Measurements from ENCODE around the gene SLC13A3.

SLC13A3 gene

GRCh38 chr20:46666818-46667515, 15.7 kb upstream of the SLC13A3 start:
- DNase-seq (ENCODE audit: low spot score) = no peak
- TF ChIP-seq CTCF (IDR thresholded peaks at IDR 0.05; ENCODE audit: extremely low read depth, insufficient read depth, missing control alignments) = no peak
- in situ Hi-C loops (cut with MboI; ENCODE audit: low pct_unique_long_range_greater_than_20kb, low sequenced_read_pairs, unreplicated experiment) = no loop called here

- TF ChIP-seq CTCF (IDR thresholded peaks at IDR 0.05; ENCODE audit: extremely low read depth, insufficient read depth, missing control alignments) = no peak
- in situ Hi-C loops (cut with MboI; ENCODE audit: low pct_unique_long_range_greater_than_20kb, low sequenced_read_pairs, unreplicated experiment) = no loop called here
These were observed 15.0 kb upstream of the SLC13A3 start for GRCh38 chr20:46666306-46666705.

GRCh38 chr20:46665602-46666001, 14.3 kb upstream of the SLC13A3 start:
- TF ChIP-seq CTCF (IDR thresholded peaks at IDR 0.05; ENCODE audit: extremely low read depth, insufficient read depth, missing control alignments) = no peak
- in situ Hi-C loops (cut with MboI; ENCODE audit: low pct_unique_long_range_greater_than_20kb, low sequenced_read_pairs, unreplicated experiment) = no loop called here
- no peak for DNase-seq (ENCODE audit: low spot score)

More at GRCh38 chr20:46666306-46666705, 15.0 kb upstream of the SLC13A3 start:
- no peak for DNase-seq (ENCODE audit: low spot score)

GRCh38 chr20:46663531-46663930, 12.3 kb upstream of the SLC13A3 start:
- TF ChIP-seq CTCF (IDR thresholded peaks at IDR 0.05; ENCODE audit: extremely low read depth, insufficient read depth, missing control alignments) = no peak
- DNase-seq (ENCODE audit: low spot score) = no peak
- in situ Hi-C loops (cut with MboI; ENCODE audit: low pct_unique_long_range_greater_than_20kb, low sequenced_read_pairs, unreplicated experiment) = no loop called here

- no peak for DNase-seq (ENCODE audit: low spot score)
- no peak for TF ChIP-seq CTCF (IDR thresholded peaks at IDR 0.05; ENCODE audit: extremely low read depth, insufficient read depth, missing control alignments)
- in situ Hi-C loops (cut with MboI; ENCODE audit: low pct_unique_long_range_greater_than_20kb, low sequenced_read_pairs, unreplicated experiment) = no loop called here
These were observed 10.4 kb upstream of the SLC13A3 start for GRCh38 chr20:46661659-46662058.

- DNase-seq (ENCODE audit: low spot score) = no peak
- TF ChIP-seq CTCF (IDR thresholded peaks at IDR 0.05; ENCODE audit: extremely low read depth, insufficient read depth, missing control alignments) = no peak
- in situ Hi-C loops (cut with MboI; ENCODE audit: low pct_unique_long_range_greater_than_20kb, low sequenced_read_pairs, unreplicated experiment) = no loop called here
These were observed 9.2 kb upstream of the SLC13A3 start for GRCh38 chr20:46660487-46660886.

Measured in GM13977 (cell line).